Panc1 (cell line): Measurements from ENCODE around the gene WWOX. TPM values are rescaled to one million over a fixed set of nuclear protein-coding genes. Genes with fewer than 3 reads are reported as not detected.

Experiments used
- ATAC-seq: fragments of 200-7000 bp; cut with Tn5 transposase; 2 replicates; pipeline ENCODE4 v1.9.1; 2020; ENCODE audit warnings: mild to moderate bottlenecking, moderate library complexity
- BruUV-seq: library from RNA; stranded (reverse); fragments of 400-500 nt; replicated peaks from 2 replicates; lab custom pipeline; 2021; lab: Mats Ljungman, UMichigan
- CTCF ChIA-PET: fragments of 300-600 bp; sonication (Branson Sonifier 250); formaldehyde crosslinking; loops from one replicate; lab custom pipeline; 2022; ENCODE audit warnings: antibody characterized with exemption; lab: Charles Lee
- POLR2A ChIA-PET: fragments of 300-600 bp; sonication (Branson Sonifier 250); formaldehyde crosslinking; loops from one replicate; lab custom pipeline; 2022; ENCODE audit warnings: antibody characterized with exemption; lab: Charles Lee
- DNase-seq: peaks from one replicate; pipeline ENCODE4 v3.0.0-alpha.2; 2010; ENCODE audit warnings: low read depth, low spot score
- H3K27ac ChIP-seq: 2 replicates; pipeline ENCODE4 v1.5.1; 2011; ENCODE audit warnings: mild to moderate bottlenecking, low read length, inconsistent platforms
- H3K27me3 ChIP-seq: fragments of 200-500 bp; sonication (Bioruptor generic); 2 replicates; pipeline ENCODE4 v1.6.0; 2014; ENCODE audit warnings: low read length, inconsistent platforms; ENCODE audit not compliant: control insufficient read depth, insufficient read depth
- H3K36me3 ChIP-seq: fragments of 200-500 bp; sonication (Bioruptor generic); 2 replicates; pipeline ENCODE4 v1.5.1; 2014; ENCODE audit warnings: inconsistent platforms, mild to moderate bottlenecking, low read length, moderate library complexity; ENCODE audit not compliant: control insufficient read depth, insufficient read depth
- H3K4me1 ChIP-seq: 2 replicates; pipeline ENCODE4 v1.5.1; 2011; ENCODE audit warnings: inconsistent platforms, mild to moderate bottlenecking, low read length, moderate library complexity; ENCODE audit not compliant: control insufficient read depth, insufficient read depth
- H3K4me3 ChIP-seq, 2 experiments: 2 replicates each; pipeline ENCODE4 v1.5.1; 2011 to 2012; ENCODE audit warnings: low read depth in 2 of 2, low read length in 2 of 2, mild to moderate bottlenecking in 2 of 2, inconsistent platforms in 1 of 2, moderate library complexity in 1 of 2
- H3K9me3 ChIP-seq: fragments of 200-500 bp; sonication (Bioruptor generic); 2 replicates; pipeline ENCODE4 v1.5.1; 2014; ENCODE audit warnings: low read depth, mild to moderate bottlenecking, inconsistent platforms, low read length, moderate library complexity; ENCODE audit not compliant: control insufficient read depth, insufficient read depth
- CTCF ChIP-seq: fragments of 450-650 bp; IDR thresholded peaks from 2 replicates; pipeline ENCODE4 v1.5.1; 2017; ENCODE audit warnings: mild to moderate bottlenecking
- POLR2AphosphoS5 ChIP-seq: IDR thresholded peaks from 2 replicates; pipeline ENCODE4 v1.6.1; 2012; ENCODE audit warnings: mild to moderate bottlenecking, low read depth, low read length, moderate library complexity
- REST ChIP-seq, 2 experiments: IDR thresholded peaks; 2 replicates each; pipeline ENCODE4 v1.6.1; 2011 to 2012; ENCODE audit warnings: low read depth in 2 of 2, control low read depth in 1 of 2, low read length in 1 of 2, mild to moderate bottlenecking in 1 of 2, moderate library complexity in 1 of 2; ENCODE audit not compliant: insufficient read depth in 1 of 2
- SIN3A ChIP-seq: IDR thresholded peaks from 2 replicates; pipeline ENCODE4 v1.6.1; 2012; ENCODE audit warnings: low read depth, mild to moderate bottlenecking, low read length, moderate library complexity, borderline replicate concordance; ENCODE audit not compliant: insufficient read depth
- TCF7L2 ChIP-seq: IDR thresholded peaks from 2 replicates; pipeline ENCODE4 v1.6.1; 2011; ENCODE audit warnings: mild to moderate bottlenecking, low read depth, low read length, inconsistent platforms
- in situ Hi-C: cut with HindIII; loops from 2 replicates; pipeline ENCODE4 v1.10.0; 2016; ENCODE audit warnings: low sequenced_read_pairs, low pct_unique_long_range_greater_than_20kb
- intact Hi-C: fragments of 100-400 bp; cut with micrococcal nuclease; formaldehyde crosslinking; loops from one replicate; pipeline ENCODE4 v1.10.0; 2022; ENCODE audit not compliant: unreplicated experiment
- total RNA-seq: library from RNA; stranded (reverse); gene quantifications from one replicate; pipeline ENCODE4 v1.2.1, GENCODE V29; 2021; ENCODE audit not compliant: unreplicated experiment

The WWOX gene
- total RNA-seq, 1 experiment from 2014 or later, result 12.5 TPM

GRCh38 chr16:78967948-78968347, 868.5 kb downstream of the WWOX start:
- Histone ChIP-seq H3K4me1 (no peaks in the 10 kb centered on the region), H3K27ac (no peak overlapping the region), H3K36me3 (no peaks in the 10 kb centered on the region), H3K4me3 (no peak overlapping the region), H3K9me3 (no peaks in the 10 kb centered on the region), H3K27me3 (no peaks in the 10 kb centered on the region)
- no peak for DNase-seq
- no peak for TF ChIP-seq REST (IDR thresholded peaks at IDR 0.05; ENCODE audit: insufficient read depth in 1 of 2, low read depth in 2 of 2, low read length in 1 of 2)
- TF ChIP-seq POLR2AphosphoS5, result no peak
- POLR2A ChIA-PET, result no interaction called here
- intact Hi-C loops (no loop called here), in situ Hi-C loops (no loop called here)
- BruUV-seq, result no TSS peak
- CTCF ChIA-PET, result no interaction called here
- no peak for ATAC-seq

GRCh38 chr16:78969721-78970120, 870.3 kb downstream of the WWOX start:
- no peaks in the 10 kb centered on the region for H3K27me3 ChIP-seq
- no peaks in the 10 kb centered on the region for H3K36me3 ChIP-seq
- ATAC-seq (no peak), DNase-seq (no peak)
- TF ChIP-seq TCF7L2 (no peak), CTCF (no peak), POLR2AphosphoS5 (no peak), SIN3A (no peak), REST (IDR thresholded peaks at IDR 0.05; ENCODE audit: insufficient read depth in 1 of 2, low read depth in 2 of 2, low read length in 1 of 2) (no peak)
- H3K27ac ChIP-seq, result no peak overlapping the region
- H3K9me3 ChIP-seq, result no peaks in the 10 kb centered on the region
- H3K4me1 ChIP-seq, result no peaks in the 10 kb centered on the region
- in situ Hi-C loops, result no loop called here
- POLR2A ChIA-PET, result no interaction called here
- no peak overlapping the region for H3K4me3 ChIP-seq
- CTCF ChIA-PET, result no interaction called here
- intact Hi-C loops, result no loop called here
- no TSS peak for BruUV-seq
